WTC11 (cell line): ENCODE results near the gene BABAM2. TPM values are rescaled to one million over a fixed set of nuclear protein-coding genes. Genes with fewer than 3 reads are reported as not detected.

Source experiments
- ATAC-seq: fragments of 200-7000 bp; cut with Tn5 transposase; 2 replicates; pipeline ENCODE4 v1.10.0; 2021; ENCODE audit warnings: mild to moderate bottlenecking, moderate library complexity
- CTCF ChIA-PET: fragments of 300-600 bp; sonication (Branson Sonifier 250); formaldehyde crosslinking; loops from one replicate; lab custom pipeline; 2021; ENCODE audit warnings: antibody characterized with exemption; lab: Charles Lee
- POLR2A ChIA-PET: fragments of 350-600 bp; sonication (Branson Sonifier 250); formaldehyde crosslinking; loops from one replicate; lab custom pipeline; 2021; ENCODE audit warnings: antibody characterized with exemption; lab: Charles Lee
- DNase-seq: peaks from one replicate; pipeline ENCODE4 v3.0.0; 2021; ENCODE audit warnings: low spot score
- H3K27ac Mint-ChIP-seq: 2 replicates; pipeline ENCODE4 v1.8.0; 2021; ENCODE audit warnings: mixed read lengths
- H3K27me3 Mint-ChIP-seq: 2 replicates; pipeline ENCODE4 v1.8.0; 2021; ENCODE audit warnings: low read depth, mild to moderate bottlenecking, moderate library complexity, mixed read lengths
- H3K36me3 Mint-ChIP-seq: 2 replicates; pipeline ENCODE4 v1.8.0; 2021; ENCODE audit warnings: mixed read lengths
- H3K4me1 Mint-ChIP-seq: 2 replicates; pipeline ENCODE4 v1.8.0; 2022; ENCODE audit warnings: mixed read lengths
- H3K4me3 Mint-ChIP-seq: 2 replicates; pipeline ENCODE4 v1.8.0; 2021; ENCODE audit warnings: mild to moderate bottlenecking, moderate library complexity, mixed read lengths
- H3K9me3 Mint-ChIP-seq: 2 replicates; pipeline ENCODE4 v1.8.0; 2021; ENCODE audit warnings: mixed read lengths
- ELF4 ChIP-seq: sonication (generic); formaldehyde crosslinking; IDR thresholded peaks from 2 replicates; pipeline ENCODE4 v1.8.1; 2022; ENCODE audit warnings: low read depth, mild to moderate bottlenecking, moderate library complexity, missing genetic modification reagents
- MYBL2 ChIP-seq: sonication (generic); formaldehyde crosslinking; IDR thresholded peaks from 2 replicates; pipeline ENCODE4 v1.8.1; 2023; ENCODE audit warnings: mild to moderate bottlenecking, moderate library complexity, missing genetic modification reagents
- NFATC4 ChIP-seq: fragments of 250-450 bp; sonication (Bioruptor Pico); IDR thresholded peaks from 2 replicates; pipeline ENCODE4 v1.9.0; 2021; ENCODE audit warnings: mild to moderate bottlenecking
- NFE2L1 ChIP-seq: sonication (generic); formaldehyde crosslinking; IDR thresholded peaks from 2 replicates; pipeline ENCODE4 v1.8.1; 2023; ENCODE audit warnings: missing genetic modification reagents
- NR1H2 ChIP-seq: sonication (generic); formaldehyde crosslinking; IDR thresholded peaks from 2 replicates; pipeline ENCODE4 v1.9.0; 2021; ENCODE audit warnings: mild to moderate bottlenecking, moderate library complexity, missing genetic modification reagents
- NR3C1 ChIP-seq: sonication (generic); formaldehyde crosslinking; conservative IDR thresholded peaks from 2 replicates; pipeline ENCODE4 v1.8.1; 2023; ENCODE audit warnings: low read depth, mild to moderate bottlenecking, missing genetic modification reagents
- SMAD3 ChIP-seq: sonication (generic); formaldehyde crosslinking; IDR thresholded peaks from 2 replicates; pipeline ENCODE4 v1.8.0; 2022; ENCODE audit warnings: missing genetic modification reagents, mild to moderate bottlenecking, borderline replicate concordance
- TCF7 ChIP-seq: sonication (generic); formaldehyde crosslinking; IDR thresholded peaks from 2 replicates; pipeline ENCODE4 v1.8.0; 2022; ENCODE audit warnings: mild to moderate bottlenecking, low read depth, missing genetic modification reagents, moderate library complexity
- TEAD1 ChIP-seq: sonication (generic); formaldehyde crosslinking; IDR thresholded peaks from 2 replicates; pipeline ENCODE4 v1.8.0; 2022; ENCODE audit warnings: mild to moderate bottlenecking, missing genetic modification reagents
- TEAD4 ChIP-seq: sonication (generic); formaldehyde crosslinking; IDR thresholded peaks from 2 replicates; pipeline ENCODE4 v1.8.0; 2022; ENCODE audit warnings: mild to moderate bottlenecking, missing genetic modification reagents
- ZNF138 ChIP-seq: sonication (generic); formaldehyde crosslinking; conservative IDR thresholded peaks from 2 replicates; pipeline ENCODE4 v1.8.1; 2022; ENCODE audit warnings: mild to moderate bottlenecking, moderate library complexity, missing genetic modification reagents
- ZNF232 ChIP-seq: sonication (generic); formaldehyde crosslinking; IDR thresholded peaks from 2 replicates; pipeline ENCODE4 v1.8.0; 2022; ENCODE audit warnings: mild to moderate bottlenecking, missing genetic modification reagents
- total RNA-seq: library from RNA; stranded (reverse); gene quantifications from 3 replicates; pipeline ENCODE4 v1.2.3, GENCODE V29; 2021
- TF ChIP-seq, protein P1 (sequence below): fragments of 250-450 bp; sonication (Bioruptor Pico); IDR thresholded peaks from 2 replicates; pipeline ENCODE4 v1.9.0; 2021; ENCODE audit warnings: mild to moderate bottlenecking
- TF ChIP-seq, protein P2 (sequence below): fragments of 250-450 bp; sonication (Bioruptor Pico); IDR thresholded peaks from 2 replicates; pipeline ENCODE4 v2.1.2; 2022; ENCODE audit warnings: mild to moderate bottlenecking, moderate library complexity
- TF ChIP-seq, protein P3 (sequence below): sonication (generic); formaldehyde crosslinking; IDR thresholded peaks from 2 replicates; pipeline ENCODE4 v1.8.0; 2022; ENCODE audit warnings: mild to moderate bottlenecking, missing genetic modification reagents
- TF ChIP-seq, protein P4 (sequence below): sonication (generic); formaldehyde crosslinking; IDR thresholded peaks from 2 replicates; pipeline ENCODE4 v1.8.1; 2023; ENCODE audit warnings: mild to moderate bottlenecking, missing genetic modification reagents, moderate library complexity
- TF ChIP-seq, protein P5 (sequence below): sonication (generic); formaldehyde crosslinking; IDR thresholded peaks from 2 replicates; pipeline ENCODE4 v1.8.0; 2023; ENCODE audit warnings: missing genetic modification reagents

The BABAM2 gene
- total RNA-seq, 1 experiment from 2014 or later = 16.5 TPM

DNA sequence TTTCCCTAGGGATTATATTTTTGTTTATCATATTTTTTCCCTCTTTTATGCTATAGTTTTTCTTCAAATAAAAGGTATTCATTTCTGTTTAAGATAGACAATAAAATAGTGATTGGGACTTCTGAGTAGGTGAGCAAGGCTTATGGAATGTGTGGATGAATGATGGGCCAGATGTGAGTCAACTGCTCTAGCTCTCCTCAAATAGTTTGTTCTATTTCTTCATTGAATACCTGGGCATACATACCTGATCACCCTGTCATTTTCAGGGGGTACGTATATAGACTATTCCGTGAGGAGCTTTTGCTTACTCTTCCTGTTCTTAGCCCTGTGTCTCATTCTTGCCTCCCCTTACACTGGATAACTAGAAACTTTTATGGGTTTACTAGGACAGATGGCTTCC, 41.9 kb downstream of the BABAM2 start:
- CTCF ChIA-PET = interaction anchor here (1.3 kb wide), 1 partner anchor 10 kb away, joined by 3 read pairs; no protein-coding TSS in a partner anchor
- Mint-ChIP-seq H3K4me3 (no peak overlapping the region), H3K9me3 (no peaks in the 10 kb centered on the region), H3K27me3 (no peaks in the 10 kb centered on the region), H3K36me3 (no peaks in the 10 kb centered on the region), H3K4me1 (no peaks in the 10 kb centered on the region), H3K27ac (no peak overlapping the region)
- ATAC-seq = no peak
- no peak for DNase-seq
- POLR2A ChIA-PET = no interaction called here
- TF ChIP-seq ZNF138 = no peak

DNA sequence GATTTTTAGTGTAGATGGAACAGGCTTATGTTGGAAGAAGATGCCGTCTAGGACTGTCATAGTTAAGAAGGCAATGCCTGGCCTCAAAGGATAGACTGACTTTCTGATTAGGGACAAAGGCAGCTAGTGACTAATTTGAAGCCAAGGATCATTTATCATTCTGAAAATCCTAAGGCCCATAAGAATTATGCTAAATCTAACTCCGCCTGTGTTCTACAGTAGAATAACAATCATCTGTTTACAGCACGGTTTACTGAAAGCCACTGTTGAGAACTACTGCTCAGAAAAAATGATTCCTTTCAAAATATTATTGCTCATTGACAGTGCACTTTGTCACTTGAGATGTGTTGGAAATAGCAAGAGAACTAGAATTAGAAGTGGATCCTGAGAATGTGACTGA, 44.5 kb downstream of the BABAM2 start:
- no peaks in the 10 kb centered on the region for H3K9me3 Mint-ChIP-seq
- H3K27ac Mint-ChIP-seq = no peak overlapping the region
- H3K27me3 Mint-ChIP-seq = no peaks in the 10 kb centered on the region
- ChIA-PET POLR2A (no interaction called here), CTCF (interaction anchor here (0.6 kb wide), 1 partner anchor 161 kb away, joined by 3 read pairs; no protein-coding TSS in a partner anchor)
- H3K36me3 Mint-ChIP-seq = no peaks in the 10 kb centered on the region
- ATAC-seq (no peak), DNase-seq (no peak)
- no peaks in the 10 kb centered on the region for H3K4me1 Mint-ChIP-seq
- H3K4me3 Mint-ChIP-seq = no peak overlapping the region
- TF ChIP-seq, protein P1, sequence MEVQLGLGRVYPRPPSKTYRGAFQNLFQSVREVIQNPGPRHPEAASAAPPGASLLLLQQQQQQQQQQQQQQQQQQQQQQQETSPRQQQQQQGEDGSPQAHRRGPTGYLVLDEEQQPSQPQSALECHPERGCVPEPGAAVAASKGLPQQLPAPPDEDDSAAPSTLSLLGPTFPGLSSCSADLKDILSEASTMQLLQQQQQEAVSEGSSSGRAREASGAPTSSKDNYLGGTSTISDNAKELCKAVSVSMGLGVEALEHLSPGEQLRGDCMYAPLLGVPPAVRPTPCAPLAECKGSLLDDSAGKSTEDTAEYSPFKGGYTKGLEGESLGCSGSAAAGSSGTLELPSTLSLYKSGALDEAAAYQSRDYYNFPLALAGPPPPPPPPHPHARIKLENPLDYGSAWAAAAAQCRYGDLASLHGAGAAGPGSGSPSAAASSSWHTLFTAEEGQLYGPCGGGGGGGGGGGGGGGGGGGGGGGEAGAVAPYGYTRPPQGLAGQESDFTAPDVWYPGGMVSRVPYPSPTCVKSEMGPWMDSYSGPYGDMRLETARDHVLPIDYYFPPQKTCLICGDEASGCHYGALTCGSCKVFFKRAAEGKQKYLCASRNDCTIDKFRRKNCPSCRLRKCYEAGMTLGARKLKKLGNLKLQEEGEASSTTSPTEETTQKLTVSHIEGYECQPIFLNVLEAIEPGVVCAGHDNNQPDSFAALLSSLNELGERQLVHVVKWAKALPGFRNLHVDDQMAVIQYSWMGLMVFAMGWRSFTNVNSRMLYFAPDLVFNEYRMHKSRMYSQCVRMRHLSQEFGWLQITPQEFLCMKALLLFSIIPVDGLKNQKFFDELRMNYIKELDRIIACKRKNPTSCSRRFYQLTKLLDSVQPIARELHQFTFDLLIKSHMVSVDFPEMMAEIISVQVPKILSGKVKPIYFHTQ (CRISPR knock-in tag) = no peak
- TF ChIP-seq, protein P2, sequence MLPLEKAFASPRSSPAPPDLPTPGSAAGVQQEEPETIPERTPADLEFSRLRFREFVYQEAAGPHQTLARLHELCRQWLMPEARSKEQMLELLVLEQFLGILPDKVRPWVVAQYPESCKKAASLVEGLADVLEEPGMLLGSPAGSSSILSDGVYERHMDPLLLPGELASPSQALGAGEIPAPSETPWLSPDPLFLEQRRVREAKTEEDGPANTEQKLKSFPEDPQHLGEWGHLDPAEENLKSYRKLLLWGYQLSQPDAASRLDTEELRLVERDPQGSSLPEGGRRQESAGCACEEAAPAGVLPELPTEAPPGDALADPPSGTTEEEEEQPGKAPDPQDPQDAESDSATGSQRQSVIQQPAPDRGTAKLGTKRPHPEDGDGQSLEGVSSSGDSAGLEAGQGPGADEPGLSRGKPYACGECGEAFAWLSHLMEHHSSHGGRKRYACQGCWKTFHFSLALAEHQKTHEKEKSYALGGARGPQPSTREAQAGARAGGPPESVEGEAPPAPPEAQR = no peak
- TF ChIP-seq TCF7 (no peak), TEAD4 (CRISPR knock-in tag) (no peak), NR3C1 (CRISPR knock-in tag) (no peak)

DNA sequence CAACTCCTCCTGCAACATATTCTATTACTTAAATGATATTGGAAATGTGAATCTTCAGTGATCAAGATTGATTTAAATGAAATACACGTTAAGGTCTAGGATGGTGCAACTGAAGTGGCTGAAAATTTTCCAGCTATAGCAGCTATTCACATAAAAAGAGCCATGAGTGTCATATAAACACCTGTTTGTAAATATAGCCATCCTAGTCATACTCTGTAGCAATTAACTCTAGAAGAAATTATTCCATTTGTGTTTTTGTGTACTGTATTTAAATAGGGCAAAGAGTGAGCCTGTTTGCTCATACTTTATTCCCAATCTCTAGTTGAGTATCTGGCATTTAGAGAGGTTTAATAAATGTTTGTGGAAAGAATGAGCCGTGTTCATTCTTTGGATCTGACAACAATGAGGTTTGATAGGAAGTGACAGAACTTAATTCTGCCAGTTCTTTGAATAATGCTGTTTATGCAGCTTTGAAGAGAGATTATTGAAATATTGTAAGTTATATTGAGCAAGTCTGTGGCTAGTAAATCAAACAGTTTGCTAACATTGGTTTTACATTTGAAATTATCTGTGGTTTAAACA, 49.7 kb downstream of the BABAM2 start:
- Mint-ChIP-seq H3K9me3 (no peaks in the 10 kb centered on the region), H3K36me3 (no peaks in the 10 kb centered on the region), H3K4me3 (no peak overlapping the region), H3K27me3 (peaks cover 33% of the 10 kb centered on the region), H3K27ac (no peak overlapping the region), H3K4me1 (peaks cover 3% of the 10 kb centered on the region)
- no peak for ATAC-seq
- no peak for DNase-seq
- POLR2A ChIA-PET = no interaction called here
- TF ChIP-seq, protein P3, sequence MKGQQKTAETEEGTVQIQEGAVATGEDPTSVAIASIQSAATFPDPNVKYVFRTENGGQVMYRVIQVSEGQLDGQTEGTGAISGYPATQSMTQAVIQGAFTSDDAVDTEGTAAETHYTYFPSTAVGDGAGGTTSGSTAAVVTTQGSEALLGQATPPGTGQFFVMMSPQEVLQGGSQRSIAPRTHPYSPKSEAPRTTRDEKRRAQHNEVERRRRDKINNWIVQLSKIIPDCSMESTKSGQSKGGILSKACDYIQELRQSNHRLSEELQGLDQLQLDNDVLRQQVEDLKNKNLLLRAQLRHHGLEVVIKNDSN (CRISPR knock-in tag) = no peak
- no peak for TF ChIP-seq NFE2L1
- no peak for TF ChIP-seq NFATC4 (CRISPR knock-in tag)
- TF ChIP-seq SMAD3 = no peak
- TF ChIP-seq ELF4 = no peak
- TF ChIP-seq, protein P4, sequence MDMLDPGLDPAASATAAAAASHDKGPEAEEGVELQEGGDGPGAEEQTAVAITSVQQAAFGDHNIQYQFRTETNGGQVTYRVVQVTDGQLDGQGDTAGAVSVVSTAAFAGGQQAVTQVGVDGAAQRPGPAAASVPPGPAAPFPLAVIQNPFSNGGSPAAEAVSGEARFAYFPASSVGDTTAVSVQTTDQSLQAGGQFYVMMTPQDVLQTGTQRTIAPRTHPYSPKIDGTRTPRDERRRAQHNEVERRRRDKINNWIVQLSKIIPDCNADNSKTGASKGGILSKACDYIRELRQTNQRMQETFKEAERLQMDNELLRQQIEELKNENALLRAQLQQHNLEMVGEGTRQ = no peak
- TF ChIP-seq, protein P5, sequence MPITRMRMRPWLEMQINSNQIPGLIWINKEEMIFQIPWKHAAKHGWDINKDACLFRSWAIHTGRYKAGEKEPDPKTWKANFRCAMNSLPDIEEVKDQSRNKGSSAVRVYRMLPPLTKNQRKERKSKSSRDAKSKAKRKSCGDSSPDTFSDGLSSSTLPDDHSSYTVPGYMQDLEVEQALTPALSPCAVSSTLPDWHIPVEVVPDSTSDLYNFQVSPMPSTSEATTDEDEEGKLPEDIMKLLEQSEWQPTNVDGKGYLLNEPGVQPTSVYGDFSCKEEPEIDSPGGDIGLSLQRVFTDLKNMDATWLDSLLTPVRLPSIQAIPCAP = no peak
- no peak for TF ChIP-seq NR1H2
- TF ChIP-seq TEAD1 (CRISPR knock-in tag) = no peak
- no peak for TF ChIP-seq ZNF232 (CRISPR knock-in tag)
- no peak for TF ChIP-seq MYBL2 (CRISPR knock-in tag)
- CTCF ChIA-PET = no interaction called here
